Frontal cortex (tissue), 4 donors: ENCODE data around the gene GLI2. TPM values are rescaled to one million over a fixed set of nuclear protein-coding genes. Genes with fewer than 3 reads are reported as not detected.

ENCODE experiments used
- DNase-seq, 2 donors: peaks; one replicate each; pipeline ENCODE4 v3.0.0; 2012; ENCODE audit warnings: low spot score in 2 of 2
- FAIRE-seq: peaks from 2 replicates; lab custom pipeline; 2012; peaks lifted over from hg19 to GRCh38; lab: Jason Lieb, UNC
- total RNA-seq: library from RNA; depleted of rRNA; stranded (reverse); fragments of >200 nt; gene quantifications from one replicate; pipeline ENCODE4 v1.2.3, GENCODE V29; 2014
- donor health status: control.
- donor health status: control.
- donor health status: control.

GLI2 gene
- total RNA-seq, 1 donor from 2014 or later, result 0.41 TPM

DNA sequence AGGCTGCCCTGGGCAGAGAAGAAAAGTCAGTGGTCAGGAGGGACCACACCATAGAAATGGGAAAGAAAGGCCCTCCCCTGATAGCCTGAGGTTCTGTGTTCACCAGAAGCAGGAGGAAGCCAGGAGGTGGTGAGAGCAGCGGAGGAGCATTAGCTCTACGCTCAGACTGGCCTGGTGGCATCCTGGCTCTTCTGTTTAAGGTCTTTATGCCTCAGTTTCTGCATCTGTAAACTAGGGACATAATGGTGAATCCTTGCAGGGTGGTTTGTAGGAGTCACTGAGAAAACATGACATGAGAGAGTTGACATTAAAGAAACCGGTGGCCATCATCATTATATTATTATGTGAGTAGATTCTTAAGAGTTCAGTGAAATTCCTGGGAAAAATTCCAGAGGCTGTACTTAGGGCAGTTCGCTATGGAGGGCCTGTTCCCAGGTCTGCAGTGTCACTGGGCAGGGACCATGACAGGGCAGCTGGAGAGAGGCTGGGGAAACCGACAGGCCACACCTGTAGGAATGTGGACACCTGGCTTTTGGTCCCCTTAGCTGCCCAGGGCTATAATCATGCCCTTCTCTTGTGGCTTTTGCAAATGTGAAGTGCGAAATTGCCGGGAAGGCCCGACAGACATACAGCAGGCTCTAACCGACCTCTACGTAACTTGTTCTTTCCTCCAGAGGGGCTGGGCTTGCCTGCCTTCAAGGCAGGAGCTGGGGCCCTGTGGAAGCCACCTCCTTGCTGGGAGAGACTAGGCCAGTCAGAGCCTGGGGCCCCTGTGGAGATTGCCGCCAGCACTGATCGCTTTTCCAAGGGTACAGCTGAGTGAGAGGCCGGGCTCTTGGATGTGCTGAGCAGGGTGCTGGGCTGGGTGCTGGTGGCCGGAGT, 31.0 kb downstream of the GLI2 start:
- DNase-seq, result no peak
- FAIRE-seq, result no peak

DNA sequence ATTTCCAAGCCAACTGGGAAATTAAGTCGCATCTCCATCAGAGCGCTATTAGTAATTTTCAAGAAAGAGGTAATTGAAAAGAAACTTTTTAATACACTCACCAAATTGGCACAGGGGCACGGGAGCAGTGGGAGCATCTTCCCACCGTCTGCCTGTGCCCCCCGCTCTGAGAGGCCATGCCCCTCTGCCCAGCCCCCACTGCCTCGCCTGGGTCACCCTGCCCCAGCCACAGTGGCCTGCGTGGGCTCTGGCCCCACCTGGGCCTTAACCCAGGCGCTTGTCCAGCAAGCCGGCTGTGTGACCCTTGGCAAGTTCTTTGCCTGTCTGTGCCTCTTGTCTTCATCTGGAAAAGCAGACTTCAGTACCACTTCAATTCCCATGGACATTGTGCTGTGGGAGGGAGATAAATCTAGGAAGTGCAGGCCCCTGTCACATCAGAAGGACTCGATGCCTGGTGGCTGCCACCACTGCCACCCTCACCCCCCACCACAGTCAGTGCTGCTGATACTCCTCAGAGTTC, 31.9 kb downstream of the GLI2 start:
- DNase-seq, result no peak
- FAIRE-seq, result no peak

DNA sequence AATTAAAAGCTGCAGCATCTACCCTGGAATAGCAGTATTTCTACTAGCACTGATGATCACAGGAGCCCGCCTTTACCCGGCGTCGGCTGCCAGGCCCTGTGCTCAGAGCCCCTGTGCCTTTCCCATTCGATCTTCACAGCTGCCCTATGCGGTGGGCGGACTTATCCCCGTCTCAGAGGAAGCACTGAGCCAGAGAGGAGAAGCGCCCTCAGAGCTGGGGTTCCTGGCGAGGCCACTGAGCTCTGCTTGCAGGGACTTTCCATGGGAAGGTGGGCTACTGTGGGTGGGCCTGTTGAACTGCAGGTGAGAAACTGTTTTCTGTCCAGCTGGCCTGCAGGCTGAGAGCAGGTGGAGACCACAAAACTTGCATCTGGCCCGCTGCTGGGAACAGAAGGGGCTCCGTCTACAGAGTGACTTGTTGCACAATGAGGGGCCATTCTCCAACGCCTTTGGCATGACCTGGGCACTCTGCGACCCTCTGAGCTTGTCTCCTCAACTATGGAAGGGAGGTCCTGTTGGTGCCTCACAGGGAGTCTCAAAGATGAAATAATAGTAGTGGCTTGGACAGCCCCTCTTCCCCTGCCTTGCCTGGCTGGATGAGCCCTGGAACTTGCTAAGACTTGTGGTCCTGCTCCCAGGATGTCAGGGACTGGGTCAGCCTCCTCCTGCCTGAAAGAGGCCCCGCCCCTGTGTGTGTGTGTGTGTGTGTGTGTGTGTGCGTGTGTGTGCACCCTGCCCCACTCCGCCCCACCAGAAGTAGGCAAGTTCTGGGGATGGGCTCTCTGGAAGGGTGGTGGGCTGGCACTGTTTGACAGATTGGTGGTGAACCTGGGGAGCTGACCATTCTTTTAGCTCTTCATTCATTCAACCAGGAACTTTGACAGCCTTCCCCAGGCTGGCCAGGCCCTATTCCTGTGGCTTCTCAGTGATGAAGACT, 32.7 kb downstream of the GLI2 start:
- DNase-seq, result no peak
- FAIRE-seq, result no peak

DNA sequence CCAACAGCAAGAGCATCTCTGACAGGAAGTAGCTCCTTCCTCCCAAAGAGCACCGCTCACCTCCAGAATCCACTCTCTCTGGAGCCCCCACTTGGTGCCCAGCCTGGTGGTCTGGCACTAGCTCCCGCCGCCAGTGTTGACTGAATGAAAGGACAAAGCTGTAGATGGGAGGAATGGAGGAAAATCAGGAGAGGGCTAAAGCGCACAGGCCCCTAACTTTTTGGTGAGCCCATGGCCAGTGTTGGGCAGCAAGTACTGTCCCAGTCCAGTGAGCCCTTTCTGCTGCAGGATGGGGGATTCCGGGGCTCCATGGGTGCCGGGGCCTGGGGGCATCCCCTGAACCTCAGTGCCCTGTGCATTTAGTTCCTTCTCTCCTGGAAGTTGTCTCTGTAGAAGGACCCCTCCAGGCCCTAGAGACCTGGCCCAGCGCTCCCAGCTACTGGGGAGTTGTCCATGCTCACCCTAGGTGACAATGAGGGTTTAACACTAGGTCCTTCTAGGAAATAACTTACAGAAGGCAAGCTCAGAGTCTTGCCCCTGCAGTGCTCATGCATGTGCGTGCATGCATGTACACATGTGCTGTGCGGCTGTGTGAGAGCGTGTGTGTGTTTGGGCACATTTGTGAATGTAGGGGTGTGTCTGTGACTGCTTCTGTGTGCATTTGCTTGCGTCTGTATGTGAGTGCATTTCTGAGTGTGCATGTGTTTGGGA, 33.6 kb downstream of the GLI2 start:
- no peak for FAIRE-seq
- no peak for DNase-seq

DNA sequence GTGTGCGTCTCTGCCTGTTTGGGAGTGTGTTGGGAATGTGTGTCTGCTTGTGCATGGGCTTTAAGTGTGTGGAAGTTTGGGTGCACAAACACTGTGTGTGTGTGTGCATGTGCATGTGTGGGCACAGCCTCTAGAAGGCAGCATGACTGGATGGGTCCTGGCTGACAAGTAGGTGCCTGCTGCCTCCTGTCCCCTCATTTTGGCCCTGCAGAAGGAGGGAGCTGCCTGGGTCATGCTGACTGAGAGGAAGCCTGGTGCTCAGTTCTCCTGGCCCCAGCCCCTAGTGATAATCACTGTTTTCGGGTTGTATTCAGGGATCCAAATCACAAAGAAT, 34.1 kb downstream of the GLI2 start:
- FAIRE-seq (no peak), DNase-seq (no peak)

DNA sequence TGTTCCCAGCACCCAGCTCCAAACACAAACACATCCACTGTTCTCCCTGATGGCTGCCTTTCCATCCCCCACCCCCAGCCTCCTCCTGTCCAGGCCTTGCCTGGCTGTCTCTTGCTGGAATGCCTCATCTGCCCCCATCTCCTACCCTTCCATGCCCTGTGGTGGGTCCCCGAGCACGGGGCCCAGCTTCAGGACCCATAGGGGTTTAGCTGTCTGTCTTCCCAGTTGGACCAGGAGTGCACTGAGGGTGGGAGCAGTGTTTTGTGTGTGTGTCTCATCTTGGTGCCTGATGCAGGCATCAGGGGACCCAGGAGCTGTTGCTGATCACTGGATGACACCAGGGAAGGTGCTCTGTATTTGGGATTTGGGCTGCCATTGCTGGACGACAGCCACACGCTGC, 34.5 kb downstream of the GLI2 start:
- FAIRE-seq (no peak), DNase-seq (no peak)

DNA sequence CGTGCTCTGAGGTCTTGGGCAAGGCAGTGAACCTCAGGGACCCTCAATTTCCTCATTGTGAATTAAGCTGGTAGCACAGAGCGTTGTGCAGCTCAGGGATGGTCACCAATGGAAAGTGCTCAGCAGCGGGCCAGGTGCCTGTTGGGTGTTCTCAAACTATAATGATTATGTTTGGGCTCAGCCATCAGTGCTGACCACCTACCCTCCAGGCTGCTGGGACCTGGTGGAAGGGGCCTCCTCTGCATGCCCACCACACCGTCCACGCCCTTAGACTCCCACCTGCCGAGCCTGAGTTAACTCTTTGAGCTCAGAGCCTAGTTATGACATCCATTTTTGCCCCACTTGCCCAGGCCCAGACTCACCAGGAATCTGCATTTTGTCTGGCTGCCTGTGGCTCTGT, 35.0 kb downstream of the GLI2 start:
- no peak for FAIRE-seq
- no peak for DNase-seq

DNA sequence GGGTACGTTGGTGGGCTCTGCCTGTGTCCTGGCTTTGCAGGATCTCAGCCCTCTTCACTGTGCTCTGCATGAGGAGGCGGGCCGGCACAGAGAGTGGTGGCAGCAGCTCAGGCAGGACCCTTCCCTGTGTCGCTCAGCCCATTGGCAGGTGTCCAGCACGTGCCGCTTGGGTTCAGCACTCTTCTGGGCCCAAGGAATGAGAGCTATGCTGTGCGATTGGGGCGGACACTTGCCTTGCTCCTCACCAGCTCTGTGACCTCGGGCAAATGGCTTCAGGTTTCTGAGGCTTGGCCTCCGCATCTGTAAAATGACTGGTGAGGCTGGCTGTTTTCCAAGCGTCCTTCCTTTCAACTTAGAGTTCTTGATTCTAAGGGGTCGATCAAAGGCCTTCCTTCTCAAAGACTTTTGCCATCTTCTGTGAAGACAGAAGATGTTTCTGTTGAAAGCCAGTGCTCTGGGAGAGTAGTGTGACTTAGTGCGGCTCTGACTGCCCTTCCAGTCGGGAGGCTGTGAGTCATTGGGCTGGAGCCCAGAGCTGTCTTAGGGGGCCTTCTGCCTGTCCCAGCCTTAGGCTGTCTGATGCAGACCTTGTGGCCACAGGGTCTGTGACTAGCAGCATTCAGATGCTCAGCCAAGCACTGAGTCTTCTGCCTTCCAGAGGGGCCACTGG, 35.6 kb downstream of the GLI2 start:
- no peak for DNase-seq
- no peak for FAIRE-seq

DNA sequence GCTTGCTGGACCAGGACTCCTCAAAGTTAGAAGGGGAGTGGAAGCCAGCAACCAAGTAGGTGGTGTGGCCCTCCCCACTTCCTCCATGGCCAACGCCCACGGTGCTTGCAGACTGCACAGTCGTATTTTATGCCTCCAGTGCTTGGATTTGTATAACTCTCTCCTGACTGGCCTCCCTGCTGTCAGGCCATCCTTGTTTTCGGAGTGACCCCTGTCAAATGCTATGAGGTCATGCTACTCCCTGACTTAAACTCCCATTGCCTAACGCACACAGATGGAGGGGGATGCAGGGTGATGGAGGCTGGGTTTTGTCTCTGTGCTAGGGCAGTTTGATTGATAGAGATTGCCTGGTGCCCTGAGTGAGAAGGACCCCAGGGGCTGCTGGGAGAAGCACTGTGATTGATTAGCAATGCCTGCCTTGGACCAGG, 36.1 kb downstream of the GLI2 start:
- no peak for DNase-seq
- no peak for FAIRE-seq

DNA sequence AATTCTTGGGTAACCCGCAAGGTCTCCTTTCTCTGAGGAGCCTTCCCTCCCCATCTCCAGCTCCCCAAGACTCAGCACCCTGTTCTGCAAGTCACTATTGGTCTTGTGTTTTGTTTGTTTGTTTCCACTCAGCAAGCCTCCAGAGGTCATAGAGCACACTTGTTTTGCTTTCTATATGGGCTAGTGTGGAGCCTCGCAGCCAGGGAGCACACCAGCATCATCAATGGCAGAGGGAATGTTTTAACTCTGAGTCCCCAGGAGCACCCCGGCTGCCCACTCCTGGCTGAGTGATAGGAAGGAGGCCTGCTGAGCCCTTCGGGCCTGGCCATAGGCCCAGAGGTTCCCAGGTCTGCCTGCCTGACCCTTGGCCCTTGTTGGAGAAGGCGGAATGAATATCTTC, 36.6 kb downstream of the GLI2 start:
- DNase-seq, result no peak
- FAIRE-seq, result no peak

DNA sequence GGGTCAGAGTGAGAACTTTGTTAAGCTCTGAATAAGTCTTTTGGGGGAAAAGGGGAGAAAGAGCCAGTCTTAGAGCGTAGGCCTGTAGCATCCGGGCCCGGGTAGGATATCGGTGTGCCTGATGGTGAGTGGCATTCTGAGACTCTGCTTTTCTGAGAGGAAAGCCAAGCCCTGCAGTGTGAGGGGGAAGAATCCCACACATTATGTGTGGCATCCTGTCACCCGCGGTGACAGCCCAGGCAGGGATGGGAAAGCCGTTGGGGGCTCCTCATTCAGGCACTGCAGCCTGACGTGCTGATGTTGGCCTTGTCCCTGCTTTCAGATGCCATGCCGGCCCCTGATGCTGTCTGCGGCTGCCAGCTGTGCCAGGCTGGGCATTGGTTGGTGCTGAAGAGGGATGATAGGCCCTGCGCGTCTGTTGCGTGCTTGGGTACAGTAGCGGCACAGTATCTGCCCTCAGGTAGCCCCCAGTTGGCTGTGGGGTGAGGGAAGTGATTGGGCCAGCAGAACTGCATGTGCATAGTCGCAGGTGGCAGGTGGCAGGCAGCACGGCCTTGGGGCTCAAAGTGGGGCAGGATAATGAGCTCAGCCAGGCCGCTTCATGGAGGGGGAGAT, 37.6 kb downstream of the GLI2 start:
- no peak for DNase-seq
- FAIRE-seq, result no peak

DNA sequence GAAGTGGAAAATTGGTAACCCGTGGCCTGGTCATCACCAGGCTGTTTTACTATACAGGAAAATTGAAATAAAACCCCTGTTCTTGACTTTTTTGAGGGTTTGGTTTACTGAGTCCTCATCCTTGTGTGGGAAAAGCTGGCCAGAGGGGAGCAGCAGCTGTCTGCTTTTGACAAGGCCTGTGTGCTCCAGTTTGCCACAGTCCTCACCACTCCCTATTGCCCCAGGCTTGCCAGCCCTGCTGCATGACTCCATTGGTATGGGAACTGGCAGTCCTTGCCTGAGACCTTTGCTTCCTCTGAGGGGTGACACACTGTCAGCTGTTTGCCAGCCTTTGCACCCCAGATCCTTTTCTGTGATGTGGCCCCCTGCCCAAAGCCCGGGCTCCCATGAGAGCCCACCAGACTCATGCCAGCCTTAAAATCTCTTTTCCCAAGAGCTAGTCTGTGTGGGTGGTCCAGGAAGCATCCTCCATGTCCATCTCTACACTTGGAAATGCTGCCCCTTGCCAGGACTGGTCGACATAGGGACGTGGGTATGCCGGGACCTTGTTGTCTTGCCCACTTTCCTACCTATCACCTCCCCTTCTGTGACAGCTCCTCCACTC, 39.0 kb downstream of the GLI2 start:
- FAIRE-seq, result no peak
- no peak for DNase-seq

DNA sequence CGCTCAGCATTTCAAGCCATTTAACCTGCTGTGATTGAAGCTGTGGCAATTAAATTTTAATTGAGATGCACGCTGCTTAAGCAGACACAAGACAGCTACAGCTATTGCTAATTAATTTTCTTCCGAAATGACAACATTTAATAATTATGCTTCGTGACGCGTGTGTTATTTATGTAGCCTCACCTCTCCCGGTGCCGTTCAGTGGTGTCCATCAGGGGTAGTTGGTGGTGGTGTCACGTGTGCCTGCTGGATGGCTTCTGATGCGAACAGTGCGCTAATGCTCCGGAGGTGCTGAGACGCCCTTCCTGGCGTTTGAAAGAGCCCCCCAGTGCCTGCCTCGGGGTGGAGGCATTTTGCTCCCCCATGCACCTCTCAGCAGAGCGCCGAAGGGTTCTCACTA, 39.5 kb downstream of the GLI2 start:
- DNase-seq (no peak), FAIRE-seq (no peak)

DNA sequence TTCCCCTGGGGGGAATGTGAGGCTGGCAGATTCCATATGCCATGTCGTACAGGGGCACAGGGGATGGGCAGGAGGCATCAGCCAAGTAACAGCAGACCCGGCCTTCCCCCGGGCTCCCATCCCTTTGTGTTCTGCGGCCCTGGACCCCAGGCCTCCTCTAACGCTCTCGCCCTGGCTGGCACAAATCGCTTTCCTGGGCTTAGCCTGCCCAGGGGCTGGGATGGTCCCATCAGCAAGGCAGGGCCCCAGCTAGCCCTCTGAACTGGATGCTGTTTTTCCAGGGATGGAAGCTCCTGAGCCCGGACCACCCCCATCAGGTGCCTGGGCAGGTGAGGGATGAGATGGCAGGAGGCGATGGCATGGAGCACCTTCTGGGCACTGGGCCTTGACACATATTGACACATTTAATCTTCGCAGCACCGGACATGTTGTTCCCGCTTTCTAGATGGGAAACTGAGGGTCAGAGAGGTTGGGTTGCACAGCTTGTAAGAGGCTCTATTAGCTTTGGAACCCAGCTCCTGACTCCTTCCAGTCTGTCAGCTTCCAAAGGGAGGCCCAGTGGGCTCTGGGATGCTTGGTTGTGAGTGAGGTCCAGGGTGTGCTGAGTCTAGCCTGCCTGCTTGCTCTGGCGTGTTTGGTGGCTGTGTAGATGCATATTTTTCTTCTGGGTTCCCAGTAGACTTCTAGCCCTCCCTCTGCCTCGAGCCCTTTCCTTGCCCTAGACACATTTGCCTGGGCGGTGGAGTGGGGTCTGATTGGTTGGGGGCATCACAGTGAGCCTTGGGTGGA, 40.3 kb downstream of the GLI2 start:
- FAIRE-seq, result no peak
- DNase-seq, result no peak

DNA sequence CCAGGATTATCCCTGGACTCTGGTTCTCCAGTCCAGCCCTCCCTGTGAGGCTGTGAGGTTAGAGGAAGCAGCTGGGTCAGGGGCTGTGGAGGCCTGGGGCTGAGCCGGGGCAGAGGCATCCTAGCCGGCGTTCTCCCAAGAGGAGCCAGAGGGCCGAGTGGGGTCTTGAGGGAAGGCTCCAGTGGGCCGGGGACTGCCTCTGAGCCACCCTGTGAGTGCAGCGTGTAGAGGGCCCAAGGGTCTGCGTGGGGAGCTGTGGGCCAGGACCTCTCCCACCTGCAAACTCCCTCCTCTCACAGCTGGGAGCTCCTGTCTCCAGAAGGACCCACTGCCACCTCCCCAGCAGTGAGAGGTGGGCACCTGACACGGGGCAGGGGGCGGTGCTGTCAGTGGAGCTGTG, 41.0 kb downstream of the GLI2 start:
- FAIRE-seq, result no peak
- no peak for DNase-seq

DNA sequence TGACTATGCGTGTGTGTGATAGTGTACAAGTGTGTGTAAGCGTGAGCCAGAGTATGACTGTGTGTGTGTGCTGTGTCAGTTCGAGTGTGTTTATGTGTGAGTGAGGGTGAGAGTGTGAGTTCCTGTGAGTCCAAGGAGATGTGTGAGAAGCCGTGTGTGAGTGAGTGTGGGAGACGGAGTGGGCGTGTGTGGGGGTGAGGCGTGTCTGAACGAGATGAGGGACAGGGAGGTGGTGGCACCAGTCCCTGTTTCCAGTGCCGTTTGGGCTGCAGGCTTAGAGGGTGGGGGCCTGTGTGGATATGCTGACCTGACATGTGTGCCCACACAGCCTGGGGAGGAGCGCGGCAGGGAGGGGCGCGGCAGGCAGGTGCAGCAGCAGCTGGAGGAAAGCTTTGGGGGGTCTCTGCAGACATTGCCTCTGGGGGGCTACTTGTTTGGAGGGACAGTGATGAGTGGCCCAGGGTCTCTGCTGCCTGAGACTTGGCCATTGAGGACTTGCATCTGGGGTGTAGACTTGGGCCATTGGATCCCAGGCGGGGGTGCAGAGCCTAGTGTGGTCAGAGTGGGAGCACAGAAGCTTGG, 41.6 kb downstream of the GLI2 start:
- FAIRE-seq (no peak), DNase-seq (no peak)

DNA sequence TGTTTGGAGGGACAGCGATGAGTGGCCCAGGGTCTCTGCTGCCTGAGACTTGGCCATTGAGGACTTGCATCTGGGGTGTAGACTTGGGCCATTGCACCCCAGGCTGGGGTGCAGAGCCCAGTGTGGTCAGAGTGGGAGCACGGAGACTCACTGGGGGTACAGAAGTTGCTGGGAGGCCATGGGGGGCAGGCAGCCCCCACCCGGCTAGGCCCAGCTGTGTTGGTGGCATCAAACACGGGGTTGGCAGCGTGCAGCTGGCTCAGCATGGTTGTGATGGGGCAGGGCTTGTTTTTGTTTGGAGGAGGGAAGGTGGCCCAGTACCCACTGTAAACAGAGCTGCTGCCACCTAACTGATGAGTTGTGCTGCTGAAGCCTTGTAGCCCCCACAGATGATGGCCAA, 42.1 kb downstream of the GLI2 start:
- no peak for FAIRE-seq
- DNase-seq, result no peak

DNA sequence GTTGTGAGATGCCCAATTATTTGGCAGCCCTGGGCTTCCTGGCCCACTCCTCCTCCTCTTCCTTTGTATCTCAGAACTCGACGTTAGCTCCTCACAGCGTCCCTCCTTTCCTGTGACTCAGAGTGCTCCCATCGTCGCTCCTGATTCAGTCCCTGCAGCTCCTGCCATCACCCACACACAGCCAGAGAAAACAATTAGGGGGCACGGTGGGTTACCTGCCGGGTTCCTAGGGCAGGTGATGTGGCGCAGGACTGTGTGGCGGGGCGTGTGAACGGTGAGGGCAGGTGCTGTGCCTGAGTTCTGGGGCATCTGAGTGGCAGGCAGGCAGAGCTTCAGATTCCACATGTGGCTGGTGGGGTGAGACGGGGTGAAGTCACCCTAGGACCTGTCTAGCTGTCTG, 42.6 kb downstream of the GLI2 start:
- FAIRE-seq (no peak), DNase-seq (no peak)
